Stomach smooth muscle (tissue), 2 donors: ENCODE measurements around the gene TM9SF1.

Experiments used
- H3K27ac ChIP-seq: one replicate; pipeline ENCODE4 v1.7.0; 2013; ENCODE audit warnings: mild to moderate bottlenecking, low read length, inconsistent platforms
- H3K27me3 ChIP-seq, 2 donors: one replicate each; pipeline ENCODE4 v1.7.0; 2013; ENCODE audit warnings: low read length in 2 of 2; ENCODE audit not compliant: insufficient read depth in 2 of 2, control insufficient read depth in 1 of 2
- H3K36me3 ChIP-seq, 2 donors: one replicate each; pipeline ENCODE4 v1.7.0; 2013; ENCODE audit warnings: low read length in 2 of 2; ENCODE audit not compliant: control insufficient read depth in 2 of 2, insufficient read depth in 2 of 2
- H3K4me1 ChIP-seq: one replicate; pipeline ENCODE4 v1.7.0; 2013; ENCODE audit warnings: low read length; ENCODE audit not compliant: control insufficient read depth, insufficient read depth
- H3K4me3 ChIP-seq, 2 donors: one replicate each; pipeline ENCODE4 v1.7.0; 2013; ENCODE audit warnings: low read length in 2 of 2
- H3K9ac ChIP-seq, 2 donors: one replicate each; pipeline ENCODE4 v1.7.0; 2013; ENCODE audit warnings: low read length in 2 of 2, mild to moderate bottlenecking in 1 of 2
- H3K9me3 ChIP-seq, 2 donors: one replicate each; pipeline ENCODE4 v1.7.0; 2013; ENCODE audit warnings: low read length in 2 of 2; ENCODE audit not compliant: control insufficient read depth in 2 of 2
- donor health status: healthy.
- donor health status: Pancreatic carcinoma.

The TM9SF1 gene

GRCh38 chr14:24184104-24184970 lies 10.9 kb downstream of the TM9SF1 start:
- no peak overlapping the region for H3K9ac ChIP-seq
- no peak overlapping the region for H3K4me3 ChIP-seq
- no peaks in the 10 kb centered on the region for H3K27me3 ChIP-seq
- H3K36me3 ChIP-seq: peaks cover 43 to 54% of the 10 kb centered on the region in 2 donors
- H3K9me3 ChIP-seq: no peaks in the 10 kb centered on the region
- peaks cover 21% of the 10 kb centered on the region for H3K4me1 ChIP-seq
- no peak overlapping the region for H3K27ac ChIP-seq

- Histone ChIP-seq H3K4me3 (no peak overlapping the region), H3K27me3 (no peaks in the 10 kb centered on the region), H3K9ac (no peak overlapping the region), H3K9me3 (no peaks in the 10 kb centered on the region), H3K4me1 (peaks cover 14% of the 10 kb centered on the region), H3K27ac (no peak overlapping the region), H3K36me3 (peaks cover 43 to 60% of the 10 kb centered on the region in 2 donors)
Observed at GRCh38 chr14:24183014-24183481, 12.2 kb downstream of the TM9SF1 start.

- Histone ChIP-seq H3K27ac (no peak overlapping the region), H3K9ac (no peak overlapping the region), H3K27me3 (no peaks in the 10 kb centered on the region), H3K36me3 (peaks cover 43 to 60% of the 10 kb centered on the region in 2 donors), H3K4me1 (peaks cover 6% of the 10 kb centered on the region), H3K9me3 (no peaks in the 10 kb centered on the region), H3K4me3 (no peak overlapping the region)
Observed at GRCh38 chr14:24182110-24182882, 12.9 kb downstream of the TM9SF1 start.

- Histone ChIP-seq H3K27me3 (no peaks in the 10 kb centered on the region), H3K9me3 (no peaks in the 10 kb centered on the region), H3K27ac (peak overlapping the region; percentile 76), H3K9ac (no peak overlapping the region), H3K4me3 (no peak overlapping the region), H3K36me3 (peaks cover 40 to 55% of the 10 kb centered on the region in 2 donors), H3K4me1 (peaks cover 6% of the 10 kb centered on the region)
Observed at GRCh38 chr14:24181371-24182077, 13.7 kb downstream of the TM9SF1 start.

GRCh38 chr14:24179961-24180796 lies 15.1 kb downstream of the TM9SF1 start:
- Histone ChIP-seq H3K4me3 (no peak overlapping the region), H3K27me3 (no peaks in the 10 kb centered on the region), H3K9ac (peak overlapping the region; percentile 29 to 40), H3K27ac (peak overlapping the region; percentile 76), H3K9me3 (no peaks in the 10 kb centered on the region), H3K36me3 (peaks cover 28 to 43% of the 10 kb centered on the region in 2 donors), H3K4me1 (peaks cover 6% of the 10 kb centered on the region)

- Histone ChIP-seq H3K9me3 (no peaks in the 10 kb centered on the region), H3K36me3 (peaks cover 21 to 37% of the 10 kb centered on the region in 2 donors), H3K27me3 (no peaks in the 10 kb centered on the region), H3K27ac (peak overlapping the region; percentile 76), H3K4me1 (peaks cover 6% of the 10 kb centered on the region), H3K9ac (peak overlapping the region; percentile 5 to 40), H3K4me3 (no peak overlapping the region)
Observed at GRCh38 chr14:24179294-24179960, 15.8 kb downstream of the TM9SF1 start.

GRCh38 chr14:24178399-24179178 lies 16.7 kb downstream of the TM9SF1 start:
- Histone ChIP-seq H3K4me3 (no peak overlapping the region), H3K36me3 (peaks cover 17 to 31% of the 10 kb centered on the region in 2 donors), H3K27me3 (no peaks in the 10 kb centered on the region), H3K27ac (peak overlapping the region; percentile 76), H3K9me3 (no peaks in the 10 kb centered on the region), H3K9ac (no peak overlapping the region), H3K4me1 (peaks cover 6% of the 10 kb centered on the region)

GRCh38 chr14:24177891-24178290 lies 17.4 kb downstream of the TM9SF1 start:
- Histone ChIP-seq H3K27me3 (no peaks in the 10 kb centered on the region), H3K36me3 (peaks cover 13 to 27% of the 10 kb centered on the region in 2 donors), H3K9ac (no peak overlapping the region), H3K4me3 (no peak overlapping the region), H3K9me3 (no peaks in the 10 kb centered on the region), H3K27ac (no peak overlapping the region), H3K4me1 (peaks cover 9% of the 10 kb centered on the region)
